H1 (cell line): Measurements from ENCODE around the gene USB1.

Experiments
- BCL11A ChIP-seq, 2 experiments: IDR thresholded peaks; one replicate each; pipeline ENCODE4 v1.6.1; 2011; ENCODE audit warnings: low read depth in 2 of 2, low read length in 2 of 2, mild to moderate bottlenecking in 2 of 2
- HDAC2 ChIP-seq, 2 experiments: fragments of 300-600 bp in 1 of 2; sonication (generic) in 1 of 2; IDR thresholded peaks; 2 replicates each; pipeline ENCODE4 v1.6.1; 2011 to 2012; ENCODE audit warnings: low read depth in 2 of 2, low read length in 2 of 2, mild to moderate bottlenecking in 2 of 2, moderate library complexity in 2 of 2, borderline replicate concordance in 1 of 2, inconsistent platforms in 1 of 2
- NANOG ChIP-seq: IDR thresholded peaks from 2 replicates; pipeline ENCODE4 v1.6.1; 2011; ENCODE audit warnings: low read length, low read depth, mild to moderate bottlenecking, inconsistent platforms; ENCODE audit not compliant: insufficient read depth, poor library complexity, severe bottlenecking
- POLR2A ChIP-seq, 2 experiments: IDR thresholded peaks; 1 replicate in 1 of 2; 2 replicates in 1 of 2; pipeline ENCODE4 v1.6.1; 2011; ENCODE audit warnings: low read depth in 2 of 2, low read length in 2 of 2, mild to moderate bottlenecking in 2 of 2; ENCODE audit errors: control extremely low read depth in 1 of 2
- POLR2AphosphoS5 ChIP-seq: IDR thresholded peaks from 2 replicates; pipeline ENCODE4 v1.6.1; 2011; ENCODE audit warnings: low read depth, low read length
- TEAD4 ChIP-seq: IDR thresholded peaks from 2 replicates; pipeline ENCODE4 v1.6.1; 2012; ENCODE audit warnings: low read depth, low read length, inconsistent platforms, mixed read lengths

DNA sequence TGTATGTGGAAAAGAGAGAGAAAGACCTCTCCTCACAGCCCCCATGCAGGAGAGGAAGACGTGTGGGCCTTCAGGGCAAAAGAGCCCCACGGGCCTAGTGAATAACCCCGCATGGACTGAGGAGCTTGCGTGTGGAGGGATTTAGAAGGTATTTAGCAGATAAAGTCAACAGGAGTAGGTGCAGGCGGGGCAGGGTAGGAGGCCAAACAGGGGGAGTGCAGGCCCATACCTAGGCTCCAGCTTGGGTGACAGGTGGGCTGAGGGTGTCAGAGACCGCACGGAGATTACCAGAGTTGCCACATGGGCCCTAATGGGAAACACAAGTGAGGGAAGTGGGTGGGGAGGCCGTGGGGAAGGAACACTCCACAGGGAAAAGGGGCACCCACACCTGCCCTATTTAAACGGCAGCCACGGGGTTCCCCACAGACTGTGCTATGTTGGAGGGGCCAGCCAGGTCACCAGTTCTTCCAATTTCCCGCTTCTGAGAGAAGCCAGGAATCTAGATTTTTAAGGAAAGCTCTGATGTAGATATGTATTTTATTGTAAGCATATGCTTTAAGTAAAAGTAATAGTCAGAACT lies 22.1 kb upstream of the USB1 start:
- TF ChIP-seq NANOG: no peak
- no peak for TF ChIP-seq BCL11A (IDR thresholded peaks at IDR 0.05; ENCODE audit: low read depth in 2 of 2, low read length in 2 of 2)
- no peak for TF ChIP-seq TEAD4
- no peak for TF ChIP-seq HDAC2 (IDR thresholded peaks at IDR 0.05; ENCODE audit: borderline replicate concordance in 1 of 2, low read depth in 2 of 2, low read length in 2 of 2)
- TF ChIP-seq POLR2AphosphoS5: no peak
- TF ChIP-seq POLR2A (IDR thresholded peaks at IDR 0.05; ENCODE audit: control extremely low read depth in 1 of 2, low read depth in 2 of 2, low read length in 2 of 2): no peak
